GM12872 (cell line): ENCODE measurements around the gene DIP2C.

Experiments
- CTCF ChIP-seq: IDR thresholded peaks from 3 replicates; pipeline ENCODE4 v1.5.1; 2011; ENCODE audit warnings: low read depth, mild to moderate bottlenecking, low read length, moderate library complexity; ENCODE audit not compliant: insufficient read depth

Gene DIP2C

GRCh38 chr10:665579-666091 lies 23.8 kb downstream of the DIP2C start:
- TF ChIP-seq CTCF = no peak

DNA sequence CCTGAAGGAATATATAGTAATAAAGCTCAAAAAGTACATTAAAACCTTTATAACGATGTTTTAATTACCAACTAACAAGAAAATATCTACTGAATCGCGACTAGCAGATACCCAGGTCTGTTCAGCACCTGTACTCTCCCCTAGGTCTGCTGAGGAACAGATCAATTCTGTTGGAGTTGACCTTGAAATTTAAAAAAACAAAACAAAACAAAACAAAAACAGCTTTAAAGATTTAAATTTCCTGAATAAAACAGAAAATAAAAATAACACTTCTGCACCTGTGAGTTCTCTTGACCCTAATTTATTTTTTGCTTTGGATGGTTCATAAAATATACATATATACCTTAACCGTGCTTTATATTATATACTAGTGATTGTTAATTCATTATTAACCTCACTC lies 24.6 kb downstream of the DIP2C start:
- no peak for TF ChIP-seq CTCF

DNA sequence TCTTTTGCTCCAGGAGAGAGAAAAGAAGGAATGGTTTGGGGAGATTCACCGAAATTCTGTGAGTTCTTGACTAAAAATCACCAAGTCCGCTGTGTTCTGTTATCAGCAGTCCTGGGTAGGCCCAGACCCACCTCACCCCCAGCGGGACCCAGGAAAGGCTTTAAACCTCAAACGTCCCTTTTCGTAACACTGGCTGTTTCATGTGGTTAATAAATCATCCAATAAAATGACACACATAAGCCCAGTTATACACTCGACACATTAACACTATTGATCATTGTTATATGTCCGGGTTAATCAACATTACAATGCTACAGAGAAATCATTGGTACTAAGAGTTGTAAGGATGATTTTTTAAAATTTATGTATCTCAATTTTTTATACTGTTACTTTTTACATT lies 25.2 kb downstream of the DIP2C start:
- no peak for TF ChIP-seq CTCF

- TF ChIP-seq CTCF = no peak
These were observed 25.6 kb downstream of the DIP2C start for GRCh38 chr10:663831-664251.

GRCh38 chr10:663466-663751 lies 26.1 kb downstream of the DIP2C start:
- no peak for TF ChIP-seq CTCF

DNA sequence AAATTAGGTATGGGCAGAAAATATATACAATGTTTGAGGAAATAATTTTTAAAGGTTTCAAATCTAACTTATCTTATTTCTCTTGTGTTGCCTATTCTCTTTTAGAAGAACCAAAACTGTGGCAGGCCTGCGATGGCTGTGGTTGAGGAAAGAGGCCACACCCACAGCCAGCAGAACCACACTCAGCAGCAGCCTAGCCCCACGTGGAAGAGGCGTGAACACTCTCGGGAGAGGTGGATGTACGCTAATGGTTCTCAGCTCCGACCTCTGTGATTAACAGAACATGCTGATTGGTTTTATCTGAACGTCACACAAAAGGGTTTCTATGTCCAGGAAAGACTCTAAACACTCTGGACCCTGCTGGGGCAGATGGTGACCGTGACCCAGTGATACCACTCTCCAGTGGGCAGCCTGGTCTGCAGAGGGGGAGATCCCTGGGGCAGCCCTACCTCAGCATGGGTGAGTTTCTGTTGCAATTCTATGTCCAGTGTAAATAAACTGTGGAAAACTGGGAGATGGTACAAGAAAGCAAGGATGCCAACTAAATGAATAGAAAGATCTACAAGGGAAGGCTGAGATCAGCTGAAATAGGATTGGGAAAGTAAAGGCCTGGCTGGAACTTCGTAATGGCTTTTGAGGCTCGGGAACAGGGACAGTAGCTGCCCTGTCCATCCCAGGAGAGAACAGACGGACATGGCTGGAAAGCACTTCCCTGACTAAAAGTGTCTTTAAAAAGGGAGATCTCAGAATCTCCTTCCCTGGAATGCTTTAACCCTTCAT lies 26.6 kb downstream of the DIP2C start:
- no peak for TF ChIP-seq CTCF

DNA sequence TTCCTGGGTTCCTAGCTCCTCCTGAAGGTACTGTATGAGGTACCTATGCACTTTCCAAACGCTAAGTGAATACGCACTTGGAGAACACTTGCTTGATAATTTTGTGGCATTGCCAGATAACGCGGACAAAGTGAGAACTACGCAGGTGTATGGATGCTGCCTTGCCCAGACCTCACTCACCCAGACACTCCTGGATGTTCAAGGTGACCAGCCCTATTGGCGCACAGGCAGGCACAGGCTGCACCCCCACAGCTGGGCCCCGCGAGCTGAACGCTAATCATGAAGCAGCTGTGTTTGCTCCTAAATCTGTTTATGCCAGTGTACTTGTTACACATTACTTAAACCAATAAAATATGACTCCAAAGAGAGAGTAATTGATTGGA lies 27.3 kb downstream of the DIP2C start:
- no peak for TF ChIP-seq CTCF
